SK-N-SH treated with all-trans-retinoic acid at 6 μM for 48 hours (cell line): Measurements from ENCODE around the gene UAP1L1.

Experiments
- ARNTL ChIP-seq: fragments of 450-650 bp; formaldehyde crosslinking; IDR thresholded peaks from 2 replicates; pipeline ENCODE4 v1.5.0; 2020; ENCODE audit warnings: low read depth, mild to moderate bottlenecking, moderate library complexity, borderline replicate concordance
- BACH2 ChIP-seq: fragments of 250-450 bp; sonication (Bioruptor Pico); IDR thresholded peaks from 2 replicates; pipeline ENCODE4 v1.9.0; 2021; ENCODE audit warnings: mild to moderate bottlenecking, borderline replicate concordance
- ESRRG ChIP-seq: fragments of 250-450 bp; sonication (Bioruptor Pico); IDR thresholded peaks from 2 replicates; pipeline ENCODE4 v1.6.1; 2021; ENCODE audit warnings: mild to moderate bottlenecking
- OSR1 ChIP-seq: fragments of 250-450 bp; sonication (Bioruptor Pico); IDR thresholded peaks from 2 replicates; pipeline ENCODE4 v1.8.0; 2022; ENCODE audit warnings: moderate library complexity, mild to moderate bottlenecking, inconsistent platforms
- PPARA ChIP-seq: fragments of 250-450 bp; sonication (Bioruptor Pico); IDR thresholded peaks from 2 replicates; pipeline ENCODE4 v1.5.0; 2020; ENCODE audit warnings: mild to moderate bottlenecking, borderline replicate concordance
- RARB ChIP-seq: fragments of 250-450 bp; sonication (Bioruptor Pico); IDR thresholded peaks from 2 replicates; pipeline ENCODE4 v1.8.0; 2021; ENCODE audit warnings: mild to moderate bottlenecking, moderate library complexity
- TOX ChIP-seq: fragments of 250-450 bp; sonication (Bioruptor Pico); IDR thresholded peaks from 2 replicates; pipeline ENCODE4 v1.8.0; 2021; ENCODE audit warnings: mild to moderate bottlenecking, moderate library complexity, borderline replicate concordance
- ZFP30 ChIP-seq: fragments of 450-650 bp; formaldehyde crosslinking; IDR thresholded peaks from 2 replicates; pipeline ENCODE4 v1.5.0; 2022; ENCODE audit warnings: mild to moderate bottlenecking, moderate library complexity
- ZNF565 ChIP-seq: fragments of 450-650 bp; formaldehyde crosslinking; conservative IDR thresholded peaks from 2 replicates; pipeline ENCODE4 v1.5.0; 2020; ENCODE audit warnings: low read depth, mild to moderate bottlenecking, moderate library complexity
- ZNF8 ChIP-seq: fragments of 450-650 bp; formaldehyde crosslinking; IDR thresholded peaks from 2 replicates; pipeline ENCODE4 v1.5.0; 2020; ENCODE audit warnings: mild to moderate bottlenecking, moderate library complexity
- TF ChIP-seq, protein P1 (sequence below): fragments of 250-450 bp; sonication (Bioruptor Pico); IDR thresholded peaks from 2 replicates; pipeline ENCODE4 v1.8.0; 2020; ENCODE audit warnings: mild to moderate bottlenecking, moderate library complexity, borderline replicate concordance
- TF ChIP-seq, protein P2 (sequence below): fragments of 250-450 bp; sonication (Bioruptor Pico); IDR thresholded peaks from 2 replicates; pipeline ENCODE4 v1.5.1; 2021; ENCODE audit warnings: mild to moderate bottlenecking, moderate library complexity
- TF ChIP-seq, protein P3 (sequence below): fragments of 250-450 bp; sonication (Bioruptor Pico); IDR thresholded peaks from 2 replicates; pipeline ENCODE4 v1.5.0; 2020; ENCODE audit warnings: mild to moderate bottlenecking, moderate library complexity
- TF ChIP-seq, protein P4 (sequence below): fragments of 250-450 bp; sonication (Bioruptor Pico); IDR thresholded peaks from 2 replicates; pipeline ENCODE4 v1.8.0; 2021; ENCODE audit warnings: low read depth, mild to moderate bottlenecking, moderate library complexity, borderline replicate concordance

DNA sequence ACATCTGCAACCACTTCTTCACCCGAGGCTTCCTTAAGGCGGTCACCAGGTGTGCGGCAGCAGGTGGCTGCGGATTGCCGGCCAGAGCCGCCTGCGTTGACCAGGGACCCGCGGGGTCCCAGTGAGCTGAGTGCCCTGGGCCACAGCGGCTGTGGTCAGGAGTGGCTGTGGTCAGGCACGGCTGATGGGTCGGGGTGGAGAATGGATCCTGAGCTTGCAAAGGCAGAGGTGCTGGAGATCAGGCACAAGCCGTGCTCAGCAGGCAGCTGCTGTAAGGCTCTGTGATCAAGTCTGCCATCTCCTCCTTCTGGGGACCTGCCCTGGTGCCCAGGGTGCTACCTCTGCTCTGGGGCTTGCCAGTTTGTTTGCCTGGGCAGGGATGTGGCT is 2.1 kb downstream of the UAP1L1 start:
- no peak for TF ChIP-seq ZNF8 (CRISPR knock-in tag)
- TF ChIP-seq OSR1 (CRISPR knock-in tag) = no peak
- TF ChIP-seq, protein P1, sequence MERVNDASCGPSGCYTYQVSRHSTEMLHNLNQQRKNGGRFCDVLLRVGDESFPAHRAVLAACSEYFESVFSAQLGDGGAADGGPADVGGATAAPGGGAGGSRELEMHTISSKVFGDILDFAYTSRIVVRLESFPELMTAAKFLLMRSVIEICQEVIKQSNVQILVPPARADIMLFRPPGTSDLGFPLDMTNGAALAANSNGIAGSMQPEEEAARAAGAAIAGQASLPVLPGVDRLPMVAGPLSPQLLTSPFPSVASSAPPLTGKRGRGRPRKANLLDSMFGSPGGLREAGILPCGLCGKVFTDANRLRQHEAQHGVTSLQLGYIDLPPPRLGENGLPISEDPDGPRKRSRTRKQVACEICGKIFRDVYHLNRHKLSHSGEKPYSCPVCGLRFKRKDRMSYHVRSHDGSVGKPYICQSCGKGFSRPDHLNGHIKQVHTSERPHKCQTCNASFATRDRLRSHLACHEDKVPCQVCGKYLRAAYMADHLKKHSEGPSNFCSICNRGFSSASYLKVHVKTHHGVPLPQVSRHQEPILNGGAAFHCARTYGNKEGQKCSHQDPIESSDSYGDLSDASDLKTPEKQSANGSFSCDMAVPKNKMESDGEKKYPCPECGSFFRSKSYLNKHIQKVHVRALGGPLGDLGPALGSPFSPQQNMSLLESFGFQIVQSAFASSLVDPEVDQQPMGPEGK (CRISPR knock-in tag) = no peak
- TF ChIP-seq ZFP30 (CRISPR knock-in tag) = no peak
- TF ChIP-seq, protein P2, sequence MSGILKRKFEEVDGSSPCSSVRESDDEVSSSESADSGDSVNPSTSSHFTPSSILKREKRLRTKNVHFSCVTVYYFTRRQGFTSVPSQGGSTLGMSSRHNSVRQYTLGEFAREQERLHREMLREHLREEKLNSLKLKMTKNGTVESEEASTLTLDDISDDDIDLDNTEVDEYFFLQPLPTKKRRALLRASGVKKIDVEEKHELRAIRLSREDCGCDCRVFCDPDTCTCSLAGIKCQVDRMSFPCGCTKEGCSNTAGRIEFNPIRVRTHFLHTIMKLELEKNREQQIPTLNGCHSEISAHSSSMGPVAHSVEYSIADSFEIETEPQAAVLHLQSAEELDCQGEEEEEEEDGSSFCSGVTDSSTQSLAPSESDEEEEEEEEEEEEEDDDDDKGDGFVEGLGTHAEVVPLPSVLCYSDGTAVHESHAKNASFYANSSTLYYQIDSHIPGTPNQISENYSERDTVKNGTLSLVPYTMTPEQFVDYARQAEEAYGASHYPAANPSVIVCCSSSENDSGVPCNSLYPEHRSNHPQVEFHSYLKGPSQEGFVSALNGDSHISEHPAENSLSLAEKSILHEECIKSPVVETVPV (CRISPR knock-in tag) = no peak
- TF ChIP-seq RARB (CRISPR knock-in tag) = no peak
- TF ChIP-seq ARNTL (CRISPR knock-in tag) = no peak
- no peak for TF ChIP-seq ZNF565 (CRISPR knock-in tag)
- no peak for TF ChIP-seq BACH2
- TF ChIP-seq ESRRG (CRISPR knock-in tag) = no peak
- TF ChIP-seq TOX (CRISPR knock-in tag) = no peak
- TF ChIP-seq, protein P3, sequence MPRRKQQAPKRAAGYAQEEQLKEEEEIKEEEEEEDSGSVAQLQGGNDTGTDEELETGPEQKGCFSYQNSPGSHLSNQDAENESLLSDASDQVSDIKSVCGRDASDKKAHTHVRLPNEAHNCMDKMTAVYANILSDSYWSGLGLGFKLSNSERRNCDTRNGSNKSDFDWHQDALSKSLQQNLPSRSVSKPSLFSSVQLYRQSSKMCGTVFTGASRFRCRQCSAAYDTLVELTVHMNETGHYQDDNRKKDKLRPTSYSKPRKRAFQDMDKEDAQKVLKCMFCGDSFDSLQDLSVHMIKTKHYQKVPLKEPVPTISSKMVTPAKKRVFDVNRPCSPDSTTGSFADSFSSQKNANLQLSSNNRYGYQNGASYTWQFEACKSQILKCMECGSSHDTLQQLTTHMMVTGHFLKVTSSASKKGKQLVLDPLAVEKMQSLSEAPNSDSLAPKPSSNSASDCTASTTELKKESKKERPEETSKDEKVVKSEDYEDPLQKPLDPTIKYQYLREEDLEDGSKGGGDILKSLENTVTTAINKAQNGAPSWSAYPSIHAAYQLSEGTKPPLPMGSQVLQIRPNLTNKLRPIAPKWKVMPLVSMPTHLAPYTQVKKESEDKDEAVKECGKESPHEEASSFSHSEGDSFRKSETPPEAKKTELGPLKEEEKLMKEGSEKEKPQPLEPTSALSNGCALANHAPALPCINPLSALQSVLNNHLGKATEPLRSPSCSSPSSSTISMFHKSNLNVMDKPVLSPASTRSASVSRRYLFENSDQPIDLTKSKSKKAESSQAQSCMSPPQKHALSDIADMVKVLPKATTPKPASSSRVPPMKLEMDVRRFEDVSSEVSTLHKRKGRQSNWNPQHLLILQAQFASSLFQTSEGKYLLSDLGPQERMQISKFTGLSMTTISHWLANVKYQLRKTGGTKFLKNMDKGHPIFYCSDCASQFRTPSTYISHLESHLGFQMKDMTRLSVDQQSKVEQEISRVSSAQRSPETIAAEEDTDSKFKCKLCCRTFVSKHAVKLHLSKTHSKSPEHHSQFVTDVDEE (CRISPR knock-in tag) = no peak
- TF ChIP-seq, protein P4, sequence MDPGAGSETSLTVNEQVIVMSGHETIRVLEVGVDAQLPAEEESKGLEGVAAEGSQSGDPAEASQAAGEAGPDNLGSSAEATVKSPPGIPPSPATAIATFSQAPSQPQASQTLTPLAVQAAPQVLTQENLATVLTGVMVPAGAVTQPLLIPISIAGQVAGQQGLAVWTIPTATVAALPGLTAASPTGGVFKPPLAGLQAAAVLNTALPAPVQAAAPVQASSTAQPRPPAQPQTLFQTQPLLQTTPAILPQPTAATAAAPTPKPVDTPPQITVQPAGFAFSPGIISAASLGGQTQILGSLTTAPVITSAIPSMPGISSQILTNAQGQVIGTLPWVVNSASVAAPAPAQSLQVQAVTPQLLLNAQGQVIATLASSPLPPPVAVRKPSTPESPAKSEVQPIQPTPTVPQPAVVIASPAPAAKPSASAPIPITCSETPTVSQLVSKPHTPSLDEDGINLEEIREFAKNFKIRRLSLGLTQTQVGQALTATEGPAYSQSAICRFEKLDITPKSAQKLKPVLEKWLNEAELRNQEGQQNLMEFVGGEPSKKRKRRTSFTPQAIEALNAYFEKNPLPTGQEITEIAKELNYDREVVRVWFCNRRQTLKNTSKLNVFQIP = no peak
- TF ChIP-seq PPARA (CRISPR knock-in tag) = no peak
